ENCODE results near the gene ARHGEF28.

Gene ARHGEF28

DNA sequence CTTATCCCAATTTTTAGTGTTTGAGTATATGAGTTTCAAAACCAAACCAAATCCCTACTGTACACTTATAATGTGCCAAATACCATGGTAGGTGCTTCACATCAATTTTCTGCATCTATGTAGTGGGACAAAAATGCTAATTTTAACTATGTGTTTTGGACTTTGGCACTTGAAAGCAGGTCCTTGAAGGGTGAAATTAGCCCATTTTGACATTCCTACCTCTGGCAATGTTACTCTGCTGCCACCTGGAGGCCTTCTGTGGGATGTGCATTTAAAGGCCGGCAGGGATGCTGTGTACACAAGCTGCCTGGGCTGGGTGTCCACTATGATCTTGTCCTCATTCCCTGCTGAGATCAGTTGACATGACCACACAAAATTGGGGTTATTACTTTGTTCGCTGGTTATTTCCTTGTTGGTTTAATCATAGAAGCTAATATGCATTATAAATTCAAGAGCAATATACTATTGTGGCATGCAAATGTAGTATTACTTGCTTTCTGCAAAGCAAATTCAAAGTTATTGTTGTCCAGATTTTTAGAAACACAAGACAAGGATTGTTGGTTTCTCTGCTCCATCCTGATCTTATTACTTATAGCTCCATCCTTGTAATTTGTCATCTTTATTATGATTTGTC, 166.8 kb downstream of the ARHGEF28 start:
- TF ChIP-seq, protein P1, sequence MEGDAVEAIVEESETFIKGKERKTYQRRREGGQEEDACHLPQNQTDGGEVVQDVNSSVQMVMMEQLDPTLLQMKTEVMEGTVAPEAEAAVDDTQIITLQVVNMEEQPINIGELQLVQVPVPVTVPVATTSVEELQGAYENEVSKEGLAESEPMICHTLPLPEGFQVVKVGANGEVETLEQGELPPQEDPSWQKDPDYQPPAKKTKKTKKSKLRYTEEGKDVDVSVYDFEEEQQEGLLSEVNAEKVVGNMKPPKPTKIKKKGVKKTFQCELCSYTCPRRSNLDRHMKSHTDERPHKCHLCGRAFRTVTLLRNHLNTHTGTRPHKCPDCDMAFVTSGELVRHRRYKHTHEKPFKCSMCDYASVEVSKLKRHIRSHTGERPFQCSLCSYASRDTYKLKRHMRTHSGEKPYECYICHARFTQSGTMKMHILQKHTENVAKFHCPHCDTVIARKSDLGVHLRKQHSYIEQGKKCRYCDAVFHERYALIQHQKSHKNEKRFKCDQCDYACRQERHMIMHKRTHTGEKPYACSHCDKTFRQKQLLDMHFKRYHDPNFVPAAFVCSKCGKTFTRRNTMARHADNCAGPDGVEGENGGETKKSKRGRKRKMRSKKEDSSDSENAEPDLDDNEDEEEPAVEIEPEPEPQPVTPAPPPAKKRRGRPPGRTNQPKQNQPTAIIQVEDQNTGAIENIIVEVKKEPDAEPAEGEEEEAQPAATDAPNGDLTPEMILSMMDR (IDR thresholded peaks at IDR 0.05; ENCODE audit: low read depth, low read length, missing control alignments) = peak; percentile 88
- H3K4me3 ChIP-seq (ENCODE audit: low read depth, low read length) = no peak overlapping the region
- DNase-seq (ENCODE audit: low read depth) = peak; percentile 38

GRCh38 chr5:73793911-73794310, 167.9 kb downstream of the ARHGEF28 start:
- H3K4me3 ChIP-seq (ENCODE audit: low read depth, low read length) = no peak overlapping the region
- DNase-seq (ENCODE audit: low read depth) = no peak
- TF ChIP-seq, protein P1 (IDR thresholded peaks at IDR 0.05; ENCODE audit: low read depth, low read length, missing control alignments) = no peak

DNA sequence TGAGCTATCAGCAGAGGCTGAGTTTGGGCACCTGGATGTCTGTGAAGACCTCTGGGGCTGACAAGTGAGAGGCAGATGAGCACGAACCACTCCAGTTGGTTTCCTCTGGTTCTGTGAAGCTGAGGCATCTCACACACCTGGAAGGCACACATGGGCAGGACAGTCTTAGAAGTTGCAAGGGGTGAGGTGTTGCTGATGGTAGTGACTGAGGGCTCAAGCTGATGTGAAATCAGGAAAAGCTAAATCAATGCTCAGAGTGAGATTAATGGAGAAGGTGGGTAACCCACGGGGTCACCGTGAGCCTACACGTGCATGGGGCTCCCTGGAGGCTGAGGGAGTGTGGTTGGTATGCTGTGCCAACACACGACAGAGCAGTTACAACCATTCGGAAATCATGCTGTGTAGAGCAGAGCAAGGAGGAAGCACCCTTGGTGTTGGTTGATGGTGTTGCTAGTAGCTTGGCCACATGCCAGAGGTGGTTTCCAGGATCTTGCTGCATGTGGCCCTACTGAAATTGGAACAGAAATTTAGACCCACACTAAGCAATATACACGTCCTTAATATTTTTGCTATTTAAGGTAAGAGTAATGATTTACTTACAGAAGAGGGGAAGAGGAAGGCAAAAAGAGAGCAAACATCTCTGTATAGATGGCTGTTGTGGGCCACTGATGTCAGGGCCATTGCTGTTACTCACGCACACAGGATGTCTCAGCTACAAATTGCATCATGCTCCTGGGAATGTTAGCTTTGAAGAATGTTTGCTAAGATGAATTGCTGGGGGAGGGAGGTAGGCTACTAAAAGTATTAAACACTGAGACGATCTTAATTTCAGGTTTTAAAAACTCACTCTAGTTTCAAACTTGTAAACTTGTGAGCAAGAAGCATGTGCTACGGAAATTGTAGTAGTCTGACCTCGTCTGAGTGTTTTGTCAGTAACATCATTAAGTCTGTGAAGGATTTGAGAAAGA, 170.5 kb downstream of the ARHGEF28 start:
- TF ChIP-seq, protein P1 (IDR thresholded peaks at IDR 0.05; ENCODE audit: low read depth, low read length, missing control alignments) = no peak
- peak; percentile 12 for DNase-seq (ENCODE audit: low read depth)
- H3K4me3 ChIP-seq (ENCODE audit: low read depth, low read length) = no peak overlapping the region

GRCh38 chr5:73797132-73797510, 171.1 kb downstream of the ARHGEF28 start:
- no peak overlapping the region for H3K4me3 ChIP-seq (ENCODE audit: low read depth, low read length)
- DNase-seq (ENCODE audit: low read depth) = no peak
- TF ChIP-seq, protein P1 (IDR thresholded peaks at IDR 0.05; ENCODE audit: low read depth, low read length, missing control alignments) = no peak

- TF ChIP-seq, protein P1 (IDR thresholded peaks at IDR 0.05; ENCODE audit: low read depth, low read length, missing control alignments) = no peak
- no peak for DNase-seq (ENCODE audit: low read depth)
Measured at GRCh38 chr5:73799401-73799972, 173.5 kb downstream of the ARHGEF28 start.

GRCh38 chr5:73801686-73802085, 175.7 kb downstream of the ARHGEF28 start:
- TF ChIP-seq, protein P1 (IDR thresholded peaks at IDR 0.05; ENCODE audit: low read depth, low read length, missing control alignments) = no peak
- no peak overlapping the region for H3K4me3 ChIP-seq (ENCODE audit: low read depth, low read length)
- DNase-seq (ENCODE audit: low read depth) = no peak

More at GRCh38 chr5:73799401-73799972, 173.5 kb downstream of the ARHGEF28 start:
- H3K4me3 ChIP-seq (ENCODE audit: low read depth, low read length) = no peak overlapping the region

All from GM12864 (cell line).